ENCODE results near the gene CHMP1B. TPM values are rescaled to one million over a fixed set of nuclear protein-coding genes. Genes with fewer than 3 reads are reported as not detected.

CHMP1B gene
- total RNA-seq, 2 donors from 2014 or later, result 42.3 to 80.1 TPM

GRCh38 chr18:11808001-11808855 lies 43.0 kb upstream of the CHMP1B start:
- Histone ChIP-seq H3K27ac (no peak overlapping the region), H3K9ac (ENCODE audit: low read depth in 2 of 2, low read length in 2 of 2) (no peak overlapping the region), H3K36me3 (no peaks in the 10 kb centered on the region), H3K27me3 (no peaks in the 10 kb centered on the region), H3K9me3 (no peaks in the 10 kb centered on the region), H3K4me1 (no peaks in the 10 kb centered on the region), H3K4me3 (no peak overlapping the region)
- DNase-seq, result no peak
- intact Hi-C loops (cut with DNase I), result no loop called here
- no peak for TF ChIP-seq CTCF (IDR thresholded peaks at IDR 0.05)

- Histone ChIP-seq H3K27me3 (no peaks in the 10 kb centered on the region), H3K4me1 (no peaks in the 10 kb centered on the region), H3K9ac (ENCODE audit: low read depth in 2 of 2, low read length in 2 of 2) (no peak overlapping the region), H3K36me3 (no peaks in the 10 kb centered on the region), H3K4me3 (no peak overlapping the region), H3K27ac (no peak overlapping the region), H3K9me3 (no peaks in the 10 kb centered on the region)
- TF ChIP-seq CTCF (IDR thresholded peaks at IDR 0.05), result no peak
- DNase-seq, result no peak
- intact Hi-C loops (cut with DNase I), result no loop called here
Measured at GRCh38 chr18:11809895-11810294, 41.3 kb upstream of the CHMP1B start.

- Histone ChIP-seq H3K9me3 (no peaks in the 10 kb centered on the region), H3K27ac (no peak overlapping the region), H3K4me3 (no peak overlapping the region), H3K9ac (ENCODE audit: low read depth in 2 of 2, low read length in 2 of 2) (no peak overlapping the region), H3K27me3 (no peaks in the 10 kb centered on the region), H3K4me1 (no peaks in the 10 kb centered on the region), H3K36me3 (no peaks in the 10 kb centered on the region)
- DNase-seq, result no peak
- no peak for TF ChIP-seq CTCF (IDR thresholded peaks at IDR 0.05)
- intact Hi-C loops (cut with DNase I), result no loop called here
Measured at GRCh38 chr18:11810379-11810778, 40.8 kb upstream of the CHMP1B start.

GRCh38 chr18:11811009-11811408 lies 40.2 kb upstream of the CHMP1B start:
- Histone ChIP-seq H3K4me3 (no peak overlapping the region), H3K9ac (ENCODE audit: low read depth in 2 of 2, low read length in 2 of 2) (no peak overlapping the region), H3K27ac (no peak overlapping the region), H3K27me3 (no peaks in the 10 kb centered on the region), H3K9me3 (no peaks in the 10 kb centered on the region), H3K36me3 (no peaks in the 10 kb centered on the region), H3K4me1 (no peaks in the 10 kb centered on the region)
- intact Hi-C loops (cut with DNase I), result no loop called here
- no peak for TF ChIP-seq CTCF (IDR thresholded peaks at IDR 0.05)
- no peak for DNase-seq

GRCh38 chr18:11817229-11817628 lies 34.0 kb upstream of the CHMP1B start:
- H3K27me3 ChIP-seq, result no peaks in the 10 kb centered on the region
- H3K27ac ChIP-seq, result no peak overlapping the region
- H3K9me3 ChIP-seq, result no peaks in the 10 kb centered on the region
- no peak for DNase-seq
- H3K9ac ChIP-seq (ENCODE audit: low read depth in 2 of 2, low read length in 2 of 2), result no peak overlapping the region
- H3K4me1 ChIP-seq, result no peaks in the 10 kb centered on the region
- H3K36me3 ChIP-seq, result no peaks in the 10 kb centered on the region
- intact Hi-C loops (cut with DNase I), result no loop called here
- no peak for TF ChIP-seq CTCF (IDR thresholded peaks at IDR 0.05)
- H3K4me3 ChIP-seq, result no peak overlapping the region
